GM19467 (cell line): ENCODE data around the gene TP53BP1.
"Not testable (repeated sequence)": the region's sequence is repeated elsewhere in the genome, so short reads cannot be mapped to it uniquely, and the experiment has no call there.

ENCODE experiments used
- ATAC-seq: cut with Tn5 transposase; IDR thresholded peaks from one replicate; pipeline ENCODE4 v1.9.1; 2021; ENCODE audit warnings: mild to moderate bottlenecking, moderate library complexity; ENCODE audit not compliant: unreplicated experiment

Gene TP53BP1

GRCh38 chr15:43492673-43493601 is at the start of gene TP53BP1:
TSS of gene TP53BP1 (minus strand) at chr15:43493156. CDS start at chr15:43493043, 113 bp downstream.
- ATAC-seq: peak; percentile 97

GRCh38 chr15:43541785-43542184 is 48.8 kb upstream of the TP53BP1 start:
- ATAC-seq: no peak

- ATAC-seq: no peak
Measured at GRCh38 chr15:43538091-43538490, 45.1 kb upstream of the TP53BP1 start.

GRCh38 chr15:43534897-43535296 is 41.9 kb upstream of the TP53BP1 start:
- ATAC-seq: no peak

- ATAC-seq: not testable (repeated sequence)
Measured at GRCh38 chr15:43532826-43533225, 39.9 kb upstream of the TP53BP1 start.

GRCh38 chr15:43531018-43531670 is 38.2 kb upstream of the TP53BP1 start:
- ATAC-seq: no peak

- no peak for ATAC-seq
Measured at GRCh38 chr15:43529587-43530345, 36.8 kb upstream of the TP53BP1 start.

GRCh38 chr15:43529141-43529540 is 36.2 kb upstream of the TP53BP1 start:
- no peak for ATAC-seq

GRCh38 chr15:43528542-43529007 is 35.6 kb upstream of the TP53BP1 start:
- no peak for ATAC-seq

GRCh38 chr15:43527802-43528541 is 35.0 kb upstream of the TP53BP1 start:
- no peak for ATAC-seq

GRCh38 chr15:43527016-43527801 is 34.3 kb upstream of the TP53BP1 start:
- no peak for ATAC-seq

GRCh38 chr15:43526261-43526930 is 33.4 kb upstream of the TP53BP1 start:
- ATAC-seq: no peak

GRCh38 chr15:43525131-43525530 is 32.2 kb upstream of the TP53BP1 start:
- ATAC-seq: no peak

GRCh38 chr15:43524254-43524845 is 31.4 kb upstream of the TP53BP1 start:
- no peak for ATAC-seq

GRCh38 chr15:43523646-43524045 is 30.7 kb upstream of the TP53BP1 start:
- no peak for ATAC-seq

- no peak for ATAC-seq
Measured at GRCh38 chr15:43522247-43522646, 29.3 kb upstream of the TP53BP1 start.

GRCh38 chr15:43521419-43521818 is 28.5 kb upstream of the TP53BP1 start:
- no peak for ATAC-seq

GRCh38 chr15:43520138-43520537 is 27.2 kb upstream of the TP53BP1 start:
- no peak for ATAC-seq

GRCh38 chr15:43519196-43519595 is 26.2 kb upstream of the TP53BP1 start:
- no peak for ATAC-seq
